ENCODE results near the gene EPHA6. TPM values are rescaled to one million over a fixed set of nuclear protein-coding genes. Genes with fewer than 3 reads are reported as not detected.

The EPHA6 gene
- total RNA-seq, 1 experiment from 2014 or later, result 1.1 TPM

DNA sequence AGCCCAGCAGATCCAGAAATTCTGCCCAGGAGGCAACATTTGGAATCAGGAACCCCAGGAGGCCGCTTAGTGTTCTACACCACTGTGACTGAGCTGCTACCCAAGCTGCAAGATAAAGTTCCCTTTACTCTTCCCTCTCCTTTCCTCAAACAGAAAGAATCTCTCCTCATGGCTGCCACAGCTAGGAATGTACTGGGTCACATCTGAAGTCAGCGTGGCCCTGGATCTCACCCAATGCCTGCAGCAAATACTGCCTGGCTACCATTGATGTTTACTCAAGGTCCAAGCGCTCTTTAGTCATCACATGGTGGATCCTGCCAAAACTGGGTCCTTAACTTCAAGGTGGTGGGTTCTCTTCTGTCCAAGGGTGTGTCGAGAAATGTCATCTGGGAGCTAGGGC lies 382.7 kb downstream of the EPHA6 start:
- CTCF ChIA-PET, result no interaction called here
- BruUV-seq (replicated peaks), result no TSS peak
- Mint-ChIP-seq H3K9me3 (ENCODE audit: low read depth, unreplicated experiment) (peaks cover 7% of the 10 kb centered on the region), H3K36me3 (ENCODE audit: insufficient read depth, unreplicated experiment) (no peaks in the 10 kb centered on the region), H3K27me3 (ENCODE audit: unreplicated experiment) (no peaks in the 10 kb centered on the region), H3K27ac (ENCODE audit: unreplicated experiment) (no peak overlapping the region), H3K4me1 (ENCODE audit: low read depth, unreplicated experiment) (no peaks in the 10 kb centered on the region), H3K4me3 (ENCODE audit: low read depth, unreplicated experiment) (no peak overlapping the region)
- no peak for DNase-seq
- intact Hi-C loops (cut with micrococcal nuclease; ENCODE audit: unreplicated experiment), result no loop called here
- TF ChIP-seq, protein P1, sequence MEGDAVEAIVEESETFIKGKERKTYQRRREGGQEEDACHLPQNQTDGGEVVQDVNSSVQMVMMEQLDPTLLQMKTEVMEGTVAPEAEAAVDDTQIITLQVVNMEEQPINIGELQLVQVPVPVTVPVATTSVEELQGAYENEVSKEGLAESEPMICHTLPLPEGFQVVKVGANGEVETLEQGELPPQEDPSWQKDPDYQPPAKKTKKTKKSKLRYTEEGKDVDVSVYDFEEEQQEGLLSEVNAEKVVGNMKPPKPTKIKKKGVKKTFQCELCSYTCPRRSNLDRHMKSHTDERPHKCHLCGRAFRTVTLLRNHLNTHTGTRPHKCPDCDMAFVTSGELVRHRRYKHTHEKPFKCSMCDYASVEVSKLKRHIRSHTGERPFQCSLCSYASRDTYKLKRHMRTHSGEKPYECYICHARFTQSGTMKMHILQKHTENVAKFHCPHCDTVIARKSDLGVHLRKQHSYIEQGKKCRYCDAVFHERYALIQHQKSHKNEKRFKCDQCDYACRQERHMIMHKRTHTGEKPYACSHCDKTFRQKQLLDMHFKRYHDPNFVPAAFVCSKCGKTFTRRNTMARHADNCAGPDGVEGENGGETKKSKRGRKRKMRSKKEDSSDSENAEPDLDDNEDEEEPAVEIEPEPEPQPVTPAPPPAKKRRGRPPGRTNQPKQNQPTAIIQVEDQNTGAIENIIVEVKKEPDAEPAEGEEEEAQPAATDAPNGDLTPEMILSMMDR (IDR thresholded peaks at IDR 0.05; ENCODE audit: unreplicated experiment), result no peak

DNA sequence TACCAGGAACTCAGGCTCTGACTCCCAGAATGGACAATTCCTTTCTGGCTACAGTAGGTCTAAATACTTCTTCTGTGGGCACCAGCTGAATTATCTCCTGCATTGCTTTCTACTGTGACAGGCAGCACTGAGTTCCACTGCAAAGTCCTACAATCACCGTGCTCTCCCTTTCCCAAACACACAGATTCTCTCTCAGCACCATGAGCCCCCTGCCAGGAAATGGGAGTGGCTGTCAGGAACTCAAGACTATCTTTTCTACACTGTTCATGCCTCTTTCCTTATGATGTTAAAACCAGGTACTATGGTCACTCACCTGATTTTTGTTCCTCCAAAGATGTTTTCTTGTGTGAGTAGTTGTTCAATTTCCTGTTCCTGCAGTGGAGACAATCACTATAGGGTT lies 383.4 kb downstream of the EPHA6 start:
- no peaks in the 10 kb centered on the region for H3K27me3 Mint-ChIP-seq (ENCODE audit: unreplicated experiment)
- intact Hi-C loops (cut with micrococcal nuclease; ENCODE audit: unreplicated experiment), result no loop called here
- no TSS peak for BruUV-seq (replicated peaks)
- no peaks in the 10 kb centered on the region for H3K4me1 Mint-ChIP-seq (ENCODE audit: low read depth, unreplicated experiment)
- H3K4me3 Mint-ChIP-seq (ENCODE audit: low read depth, unreplicated experiment), result no peak overlapping the region
- H3K27ac Mint-ChIP-seq (ENCODE audit: unreplicated experiment), result no peak overlapping the region
- no peak for DNase-seq
- TF ChIP-seq, protein P1 (IDR thresholded peaks at IDR 0.05; ENCODE audit: unreplicated experiment), result no peak
- no peaks in the 10 kb centered on the region for H3K36me3 Mint-ChIP-seq (ENCODE audit: insufficient read depth, unreplicated experiment)
- peaks cover 7% of the 10 kb centered on the region for H3K9me3 Mint-ChIP-seq (ENCODE audit: low read depth, unreplicated experiment)
- CTCF ChIA-PET, result no interaction called here

DNA sequence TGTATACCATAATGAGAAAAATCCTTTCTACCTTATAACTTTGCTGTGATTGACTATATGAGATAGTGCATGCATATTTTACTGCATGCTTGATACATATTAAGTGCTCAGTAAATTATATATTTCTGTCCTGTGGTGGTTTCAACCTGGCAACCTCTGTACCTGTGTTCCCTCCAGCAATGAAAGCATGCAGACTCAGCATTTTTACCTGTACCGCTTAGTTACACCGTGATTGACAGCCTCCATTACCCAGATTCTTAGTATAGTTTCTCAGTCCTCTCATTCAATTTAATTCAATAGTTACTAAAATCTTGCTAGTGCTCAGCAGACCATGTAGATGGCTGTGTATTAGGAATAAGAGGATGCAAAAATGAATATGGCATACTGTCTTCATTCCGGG lies 386.0 kb downstream of the EPHA6 start:
- intact Hi-C loops (cut with micrococcal nuclease; ENCODE audit: unreplicated experiment), result no loop called here
- TF ChIP-seq, protein P1 (IDR thresholded peaks at IDR 0.05; ENCODE audit: unreplicated experiment), result no peak
- CTCF ChIA-PET, result no interaction called here
- Mint-ChIP-seq H3K27me3 (ENCODE audit: unreplicated experiment) (no peaks in the 10 kb centered on the region), H3K4me3 (ENCODE audit: low read depth, unreplicated experiment) (no peak overlapping the region), H3K4me1 (ENCODE audit: low read depth, unreplicated experiment) (no peaks in the 10 kb centered on the region), H3K27ac (ENCODE audit: unreplicated experiment) (no peak overlapping the region), H3K36me3 (ENCODE audit: insufficient read depth, unreplicated experiment) (no peaks in the 10 kb centered on the region), H3K9me3 (ENCODE audit: low read depth, unreplicated experiment) (peaks cover 7% of the 10 kb centered on the region)
- BruUV-seq (replicated peaks), result no TSS peak
- no peak for DNase-seq

DNA sequence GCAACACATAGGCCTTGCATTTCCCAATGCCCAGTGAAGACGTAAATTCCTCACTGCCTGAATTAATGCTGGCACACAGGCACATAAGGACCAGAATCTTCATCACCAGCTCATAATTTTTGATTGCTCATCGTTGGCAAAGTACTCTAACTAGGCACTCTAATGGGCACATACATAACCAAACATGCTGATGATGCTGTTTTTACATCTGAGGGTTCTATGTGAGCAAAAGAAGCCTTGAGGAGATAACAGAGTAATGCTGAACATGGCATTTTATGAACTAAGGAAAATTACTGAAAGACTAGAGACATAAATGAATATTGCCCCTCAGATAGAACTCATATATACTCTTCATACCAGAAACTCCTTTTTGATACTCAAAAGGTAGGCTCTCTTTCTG lies 387.4 kb downstream of the EPHA6 start:
- TF ChIP-seq, protein P1 (IDR thresholded peaks at IDR 0.05; ENCODE audit: unreplicated experiment), result no peak
- no peak overlapping the region for H3K4me3 Mint-ChIP-seq (ENCODE audit: low read depth, unreplicated experiment)
- no peaks in the 10 kb centered on the region for H3K4me1 Mint-ChIP-seq (ENCODE audit: low read depth, unreplicated experiment)
- no peaks in the 10 kb centered on the region for H3K27me3 Mint-ChIP-seq (ENCODE audit: unreplicated experiment)
- intact Hi-C loops (cut with micrococcal nuclease; ENCODE audit: unreplicated experiment), result no loop called here
- no peak for DNase-seq
- CTCF ChIA-PET, result no interaction called here
- no peaks in the 10 kb centered on the region for H3K36me3 Mint-ChIP-seq (ENCODE audit: insufficient read depth, unreplicated experiment)
- BruUV-seq (replicated peaks), result no TSS peak
- H3K9me3 Mint-ChIP-seq (ENCODE audit: low read depth, unreplicated experiment), result peaks cover 3% of the 10 kb centered on the region
- H3K27ac Mint-ChIP-seq (ENCODE audit: unreplicated experiment), result no peak overlapping the region

DNA sequence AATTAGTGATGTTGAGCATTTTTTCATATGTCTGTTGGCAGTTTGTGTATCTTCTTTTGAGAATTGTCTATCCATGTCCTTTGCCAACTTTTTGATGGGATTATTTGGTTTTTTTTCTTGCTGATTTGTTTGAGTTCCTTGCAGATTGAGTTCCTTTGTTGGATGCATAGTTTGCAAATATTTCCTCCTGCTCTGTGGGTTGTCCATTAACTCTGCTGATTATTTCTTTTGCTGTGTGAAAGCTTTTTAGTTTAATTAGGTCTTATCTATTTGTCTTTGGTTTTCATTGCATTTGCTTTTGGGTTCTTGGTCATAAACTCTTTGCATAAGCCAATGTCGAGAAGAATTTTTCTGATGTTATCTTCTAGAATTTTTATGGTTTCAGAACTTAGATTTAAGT lies 414.6 kb downstream of the EPHA6 start:
- intact Hi-C loops (cut with micrococcal nuclease; ENCODE audit: unreplicated experiment), result no loop called here
- no peaks in the 10 kb centered on the region for H3K27me3 Mint-ChIP-seq (ENCODE audit: unreplicated experiment)
- no TSS peak for BruUV-seq (replicated peaks)
- no peaks in the 10 kb centered on the region for H3K9me3 Mint-ChIP-seq (ENCODE audit: low read depth, unreplicated experiment)
- no peak overlapping the region for H3K27ac Mint-ChIP-seq (ENCODE audit: unreplicated experiment)
- TF ChIP-seq, protein P1 (IDR thresholded peaks at IDR 0.05; ENCODE audit: unreplicated experiment), result no peak
- no peak for DNase-seq
- H3K4me3 Mint-ChIP-seq (ENCODE audit: low read depth, unreplicated experiment), result no peak overlapping the region
- H3K4me1 Mint-ChIP-seq (ENCODE audit: low read depth, unreplicated experiment), result peaks cover 43% of the 10 kb centered on the region
- CTCF ChIA-PET, result no interaction called here
- H3K36me3 Mint-ChIP-seq (ENCODE audit: insufficient read depth, unreplicated experiment), result no peaks in the 10 kb centered on the region

Data from Calu3 (cell line).